ENCODE data around the gene ACKR2. TPM values are rescaled to one million over a fixed set of nuclear protein-coding genes. Genes with fewer than 3 reads are reported as not detected.
A peak's percentile ranks its signal among the peaks of the same experiment; 100 is the strongest.

The ACKR2 gene
- total RNA-seq, 3 donors from 2014 or later = 1.8 to 15.8 (median 6.9) TPM

DNA sequence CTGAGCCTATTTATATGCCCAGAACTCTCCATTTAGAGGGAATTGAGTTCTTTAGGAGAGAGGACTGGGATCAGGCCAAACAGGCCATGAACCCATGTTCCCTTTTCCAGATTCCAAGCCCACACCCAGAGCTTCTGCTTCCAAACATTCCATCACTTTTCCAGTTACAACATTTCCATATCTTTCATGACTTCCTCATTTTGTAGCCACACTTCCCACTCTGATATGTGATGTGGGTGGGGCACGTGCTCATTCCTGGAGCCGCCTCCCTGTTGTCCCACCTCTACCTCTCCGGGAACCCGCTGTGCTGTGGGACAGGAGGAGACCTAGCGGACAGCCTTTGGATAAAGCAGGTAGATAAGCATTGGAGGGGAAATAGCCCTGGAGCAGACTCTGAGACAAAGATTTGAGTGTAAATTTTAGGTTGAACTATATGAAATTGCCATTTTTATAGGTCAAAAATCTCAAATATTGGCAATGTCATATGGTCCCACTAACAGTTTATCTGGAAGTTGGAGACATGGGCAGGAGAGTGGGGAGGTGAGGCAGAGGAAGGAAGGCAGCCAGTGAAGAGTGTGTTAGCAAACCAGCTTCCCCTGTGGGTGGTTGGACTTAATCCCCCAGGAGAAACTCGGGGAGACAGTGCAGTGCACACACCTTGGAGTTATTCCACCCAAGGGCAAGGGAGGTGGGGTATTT, 34.6 kb downstream of the ACKR2 start:
- no peak for DNase-seq (ENCODE audit: low spot score in 2 of 2)

GRCh38 chr3:42844412-42844713, 35.1 kb downstream of the ACKR2 start:
- no peak for DNase-seq (ENCODE audit: low spot score in 2 of 2)
- TF ChIP-seq CTCF (IDR thresholded peaks at IDR 0.05) (no peak), POLR2AphosphoS5 (IDR thresholded peaks at IDR 0.05) (no peak), POLR2A (IDR thresholded peaks at IDR 0.05) (no peak)

More for the DNA sequence above, 34.6 kb downstream of the ACKR2 start:
- Histone ChIP-seq H3K27ac (peak overlapping the region; percentile 50 to 76), H3K4me1 (no peaks in the 10 kb centered on the region), H3K4me3 (peak overlapping the region in 2 of 3 donors; percentile 13 to 45), H3K9me3 (no peaks in the 10 kb centered on the region), H3K36me3 (no peaks in the 10 kb centered on the region), H3K27me3 (no peaks in the 10 kb centered on the region)
- intact Hi-C loops (cut with DNase I; ENCODE audit: low total_unique reads) = no loop called here
- TF ChIP-seq CTCF (IDR thresholded peaks at IDR 0.05) (no peak), POLR2AphosphoS5 (IDR thresholded peaks at IDR 0.05) (peak in 1 of 3 donors; percentile 54)

GRCh38 chr3:42844815-42845214, 35.6 kb downstream of the ACKR2 start:
- intact Hi-C loops (cut with DNase I; ENCODE audit: low total_unique reads) = no loop called here
- Histone ChIP-seq H3K9me3 (no peaks in the 10 kb centered on the region), H3K4me3 (no peak overlapping the region), H3K27me3 (no peaks in the 10 kb centered on the region), H3K27ac (peak overlapping the region; percentile 50 to 76), H3K36me3 (no peaks in the 10 kb centered on the region), H3K4me1 (no peaks in the 10 kb centered on the region)
- DNase-seq (ENCODE audit: low spot score in 2 of 2) = no peak
- TF ChIP-seq POLR2AphosphoS5 (IDR thresholded peaks at IDR 0.05) (no peak), CTCF (IDR thresholded peaks at IDR 0.05) (no peak), POLR2A (IDR thresholded peaks at IDR 0.05) (no peak)

More at GRCh38 chr3:42844412-42844713, 35.1 kb downstream of the ACKR2 start:
- intact Hi-C loops (cut with DNase I; ENCODE audit: low total_unique reads) = no loop called here
- Histone ChIP-seq H3K9me3 (no peaks in the 10 kb centered on the region), H3K4me1 (no peaks in the 10 kb centered on the region), H3K27me3 (no peaks in the 10 kb centered on the region), H3K4me3 (peak overlapping the region in 2 of 3 donors; percentile 13 to 45), H3K36me3 (no peaks in the 10 kb centered on the region), H3K27ac (peak overlapping the region; percentile 50 to 76)

- H3K4me1 ChIP-seq = no peaks in the 10 kb centered on the region
Measured at GRCh38 chr3:42846685-42847522, 37.7 kb downstream of the ACKR2 start.

More at GRCh38 chr3:42846685-42847522, 37.7 kb downstream of the ACKR2 start:
- Histone ChIP-seq H3K4me3 (no peak overlapping the region), H3K36me3 (no peaks in the 10 kb centered on the region), H3K27me3 (no peaks in the 10 kb centered on the region), H3K9me3 (no peaks in the 10 kb centered on the region), H3K27ac (peak overlapping the region; percentile 11 to 84)
- intact Hi-C loops (cut with DNase I; ENCODE audit: low total_unique reads) = no loop called here
- no peak for DNase-seq (ENCODE audit: low spot score in 2 of 2)
- TF ChIP-seq POLR2AphosphoS5 (IDR thresholded peaks at IDR 0.05) = no peak
- no peak for TF ChIP-seq CTCF (IDR thresholded peaks at IDR 0.05)
- no peak for TF ChIP-seq POLR2A (IDR thresholded peaks at IDR 0.05)
